Prostate gland (tissue), 2 donors: ENCODE results near the gene ELFN1. TPM values are rescaled to one million over a fixed set of nuclear protein-coding genes. Genes with fewer than 3 reads are reported as not detected.
A peak's percentile ranks its signal among the peaks of the same experiment; 100 is the strongest.

Experiments used
- DNase-seq: peaks from one replicate; pipeline ENCODE4 v3.0.0-alpha.2; 2019; ENCODE audit warnings: low spot score
- H3K27ac ChIP-seq, 2 donors: fragments of 200-600 bp; sonication (generic); 2 replicates each; pipeline ENCODE4 v1.5.1; 2017 to 2019
- H3K27me3 ChIP-seq: fragments of 200-600 bp; sonication (generic); replicated peaks from 2 replicates; pipeline ENCODE4 v1.5.1; 2019; ENCODE audit not compliant: insufficient read depth
- H3K36me3 ChIP-seq, 2 donors: fragments of 200-600 bp; sonication (generic); 1 replicate in 1 of 2; 2 replicates in 1 of 2; pipeline versions ENCODE4 v1.5.1 to v1.8.1; 2017 to 2019
- H3K4me1 ChIP-seq: fragments of 200-600 bp; sonication (generic); replicated peaks from 2 replicates; pipeline ENCODE4 v1.5.1; 2019
- H3K4me3 ChIP-seq, 2 donors: fragments of 200-600 bp; sonication (generic); 2 replicates each; pipeline ENCODE4 v1.5.1; 2017 to 2019
- H3K9me3 ChIP-seq: fragments of 200-600 bp; sonication (generic); 2 replicates; pipeline ENCODE4 v1.5.1; 2017
- CTCF ChIP-seq, 4 experiments: fragments of 200-600 bp in 2 of 4; fragments of 450-650 bp in 2 of 4; sonication (generic) in 2 of 4; IDR thresholded peaks; 1 replicate in 3 of 4; 2 replicates in 1 of 4; pipeline ENCODE4 v1.5.1; 2016 to 2019; ENCODE audit warnings: antibody characterized with exemption in 4 of 4, mild to moderate bottlenecking in 2 of 4, moderate library complexity in 2 of 4
- POLR2A ChIP-seq: fragments of 450-650 bp; IDR thresholded peaks from one replicate; pipeline ENCODE4 v1.6.1; 2016; ENCODE audit warnings: antibody characterized with exemption, mild to moderate bottlenecking
- POLR2AphosphoS5 ChIP-seq: sonication (generic); formaldehyde crosslinking; IDR thresholded peaks from one replicate; pipeline ENCODE4 v1.6.1; 2017; ENCODE audit warnings: antibody characterized with exemption
- WGBS: methylation state at CpG from one replicate; pipeline ENCODE4 v1.1.5; 2018; 5-methylcytosine and 5-hydroxymethylcytosine counted together
- intact Hi-C: fragments of 100-400 bp; cut with DNase I; formaldehyde crosslinking; loops from one replicate; pipeline ENCODE4 v1.14.2; 2022
- total RNA-seq, 2 donors: library from RNA; depleted of rRNA; stranded (reverse); fragments of >200 nt; gene quantifications; one replicate each; pipeline ENCODE4 v1.1.0, GENCODE V29; 2016

Gene ELFN1
- total RNA-seq = 1 to 10 TPM; 2.0 to 3.0 TPM

GRCh38 chr7:1669954-1670893 is at the start of gene ELFN1:
TSS of gene ELFN1 (plus strand) at chr7:1670277. CDS start at chr7:1744597, 74,320 bp downstream.
- Histone ChIP-seq H3K27me3 (peaks cover 17% of the 10 kb centered on the region), H3K27ac (no peak within 1 kb of the TSS), H3K4me1 (peaks cover 17% of the 10 kb centered on the region), H3K4me3 (peak within 1 kb of the TSS; percentile 24 to 37), H3K9me3 (no peaks in the 10 kb centered on the region), H3K36me3 (no peaks in the 10 kb centered on the region)
- intact Hi-C loops = loop anchor here (10.0 kb wide), 1 partner anchor 675 kb away; no protein-coding TSS in a partner anchor
- DNase-seq = no peak
- 3% methylated on average over 91 of the region's 110 CpGs for WGBS
- no peak for TF ChIP-seq POLR2A
- TF ChIP-seq POLR2AphosphoS5 = no peak
- TF ChIP-seq CTCF (IDR thresholded peaks at IDR 0.05) = no peak

GRCh38 chr7:1620835-1621234 is 49.2 kb upstream of the ELFN1 start:
- Histone ChIP-seq H3K4me1 (no peaks in the 10 kb centered on the region), H3K27ac (no peak overlapping the region), H3K4me3 (no peak overlapping the region), H3K27me3 (no peaks in the 10 kb centered on the region), H3K9me3 (no peaks in the 10 kb centered on the region), H3K36me3 (no peaks in the 10 kb centered on the region)
- intact Hi-C loops = no loop called here
- no peak for TF ChIP-seq POLR2AphosphoS5
- no peak for TF ChIP-seq CTCF (IDR thresholded peaks at IDR 0.05)
- TF ChIP-seq POLR2A = no peak
- WGBS = 78% methylated on average over 27 of the region's 27 CpGs
- DNase-seq = no peak

GRCh38 chr7:1621718-1622117 is 48.4 kb upstream of the ELFN1 start:
- WGBS = 95% methylated on average over 13 of the region's 13 CpGs
- TF ChIP-seq POLR2AphosphoS5 = no peak

GRCh38 chr7:1622441-1622840 is 47.6 kb upstream of the ELFN1 start:
- Histone ChIP-seq H3K4me3 (no peak overlapping the region), H3K4me1 (no peaks in the 10 kb centered on the region), H3K9me3 (no peaks in the 10 kb centered on the region), H3K27ac (no peak overlapping the region), H3K27me3 (no peaks in the 10 kb centered on the region), H3K36me3 (no peaks in the 10 kb centered on the region)
- DNase-seq = no peak
- WGBS = 94% methylated on average over 10 of the region's 10 CpGs
- TF ChIP-seq POLR2A (no peak), POLR2AphosphoS5 (no peak), CTCF (IDR thresholded peaks at IDR 0.05) (no peak)
- intact Hi-C loops = no loop called here

More at GRCh38 chr7:1621718-1622117, 48.4 kb upstream of the ELFN1 start:
- no peaks in the 10 kb centered on the region for H3K4me1 ChIP-seq
- intact Hi-C loops = no loop called here
- H3K27me3 ChIP-seq = no peaks in the 10 kb centered on the region
- no peaks in the 10 kb centered on the region for H3K36me3 ChIP-seq
- H3K4me3 ChIP-seq = no peak overlapping the region
- DNase-seq = no peak
- H3K27ac ChIP-seq = no peak overlapping the region
- no peaks in the 10 kb centered on the region for H3K9me3 ChIP-seq

GRCh38 chr7:1623810-1624209 is 46.3 kb upstream of the ELFN1 start:
- DNase-seq = no peak
- intact Hi-C loops = no loop called here

More at GRCh38 chr7:1623810-1624209, 46.3 kb upstream of the ELFN1 start:
- Histone ChIP-seq H3K4me3 (no peak overlapping the region), H3K4me1 (no peaks in the 10 kb centered on the region), H3K36me3 (no peaks in the 10 kb centered on the region), H3K9me3 (no peaks in the 10 kb centered on the region), H3K27ac (no peak overlapping the region), H3K27me3 (no peaks in the 10 kb centered on the region)
- TF ChIP-seq POLR2AphosphoS5 (no peak), CTCF (IDR thresholded peaks at IDR 0.05) (no peak), POLR2A (no peak)
- WGBS = 85% methylated on average over 13 of the region's 13 CpGs
